Measurements from ENCODE around the gene FAM181A. TPM values are rescaled to one million over a fixed set of nuclear protein-coding genes. Genes with fewer than 3 reads are reported as not detected.

Gene FAM181A
- total RNA-seq, 1 donor from 2014 or later = 3.0 TPM

- DNase-seq = no peak
Measured at GRCh38 chr14:93903342-93904184, 23.6 kb upstream of the FAM181A start.

- DNase-seq = no peak
Measured at GRCh38 chr14:93905623-93906022, 21.5 kb upstream of the FAM181A start.

- no peak for DNase-seq
Measured at GRCh38 chr14:93906341-93907329, 20.5 kb upstream of the FAM181A start.

- DNase-seq = no peak
Measured at GRCh38 chr14:93909429-93910128, 17.6 kb upstream of the FAM181A start.

GRCh38 chr14:93911975-93912615 is 15.0 kb upstream of the FAM181A start:
- no peak for DNase-seq

- no peak for DNase-seq
Measured at GRCh38 chr14:93912782-93913181, 14.4 kb upstream of the FAM181A start.

GRCh38 chr14:93914278-93914677 is 12.9 kb upstream of the FAM181A start:
- DNase-seq = no peak

GRCh38 chr14:93915070-93915705 is 12.0 kb upstream of the FAM181A start:
- no peak for DNase-seq

- no peak for DNase-seq
Measured at GRCh38 chr14:93915800-93916199, 11.3 kb upstream of the FAM181A start.

GRCh38 chr14:93916498-93916897 is 10.6 kb upstream of the FAM181A start:
- no peak for DNase-seq

- no peak for DNase-seq
Measured at GRCh38 chr14:93917141-93917540, 10.0 kb upstream of the FAM181A start.

- no peak for DNase-seq
Measured at GRCh38 chr14:93921001-93921806, 5.9 kb upstream of the FAM181A start.

GRCh38 chr14:93923626-93924025 is 3.5 kb upstream of the FAM181A start:
- DNase-seq = no peak

- no peak for DNase-seq
Measured at GRCh38 chr14:93924592-93925355, 2.4 kb upstream of the FAM181A start.

- no peak for DNase-seq
Measured at GRCh38 chr14:93925374-93925895, 1.7 kb upstream of the FAM181A start.

GRCh38 chr14:93926245-93926872 is 785 bp upstream of the FAM181A start:
- peak; percentile 12 for DNase-seq

GRCh38 chr14:93927800-93928145 is 629 bp downstream of the FAM181A start:
- DNase-seq = no peak

GRCh38 chr14:93928184-93929047 is 1.3 kb downstream of the FAM181A start:
- no peak for DNase-seq
